A549 treated with ZK216348 at 1 μM for 4 hours (cell line): ENCODE measurements around the gene CCND1. TPM values are rescaled to one million over a fixed set of nuclear protein-coding genes. Genes with fewer than 3 reads are reported as not detected.

Experiments used
- total RNA-seq: library from RNA; stranded (reverse); fragments of 200-300 nt; extraction: Qiagen RNA extraction; gene quantifications from 5 replicates; pipeline ENCODE4 v1.2.3, GENCODE V29; 2022; ENCODE audit warnings: low read depth

Gene CCND1
- 157 to 270 TPM (median 221 TPM) in 5 replicates for total RNA-seq

GRCh38 chr11:69640995-69641581 is at the start of gene CCND1:
CCND1 (plus strand) TSS chr11:69641156; CDS start chr11:69641314, 158 bp downstream.

GRCh38 chr11:69674886-69675714 is 34.1 kb downstream of the CCND1 start, which contains the start of gene LTO1:
LTO1 (minus strand) TSS chr11:69675353; CDS start chr11:69675239, 114 bp downstream.

Other genes with a start within 250 kb of the CCND1 start
- not detected in 5 replicates for gene LINC01488, start 159.5 kb upstream of the CCND1 start, total RNA-seq
- 28.7 to 38.5 TPM (median 32.2 TPM) in 5 replicates for gene LTO1, start 34.2 kb downstream of the CCND1 start, total RNA-seq
- 0.09 to 0.14 TPM (median 0.10 TPM) in 4 of 5 replicates, not detected in the other for gene FGF19, start 62.9 kb downstream of the CCND1 start, total RNA-seq
- not detected in 5 replicates for gene FGF4, start 134.2 kb downstream of the CCND1 start, total RNA-seq
- gene FGF3, start 178.3 kb downstream of the CCND1 start, total RNA-seq, result not detected in 5 replicates